Ovary (tissue), 9 donors: ENCODE measurements around the gene TMCO1. TPM values are rescaled to one million over a fixed set of nuclear protein-coding genes. Genes with fewer than 3 reads are reported as not detected.

ENCODE experiments used
- DNase-seq, 5 donors: peaks; one replicate each; pipeline ENCODE4 v3.0.0-alpha.2; 2019 to 2020
- H3K27ac ChIP-seq, 2 donors: fragments of 200-600 bp; one replicate each; pipeline versions ENCODE4 v1.5.1 to v1.8.0; 2019 to 2022
- H3K27me3 ChIP-seq: fragments of 200-600 bp; one replicate; pipeline ENCODE4 v1.8.0; 2022
- H3K36me3 ChIP-seq: fragments of 200-600 bp; sonication (generic); one replicate; pipeline ENCODE4 v1.5.1; 2019
- H3K4me1 ChIP-seq: one replicate; pipeline ENCODE4 v1.8.1; 2013; ENCODE audit warnings: mild to moderate bottlenecking, moderate library complexity; ENCODE audit not compliant: insufficient read depth
- H3K4me3 ChIP-seq: fragments of 200-600 bp; sonication (generic); one replicate; pipeline ENCODE4 v1.5.1; 2017
- H3K9me3 ChIP-seq, 2 donors: fragments of 200-600 bp in 1 of 2; sonication (generic) in 1 of 2; one replicate each; pipeline versions ENCODE4 v1.5.1 to v1.8.1; 2013 to 2019; ENCODE audit warnings: mild to moderate bottlenecking in 1 of 2, moderate library complexity in 1 of 2
- EP300 ChIP-seq: sonication (generic); formaldehyde crosslinking; IDR thresholded peaks from one replicate; pipeline ENCODE4 v1.6.1; 2017; ENCODE audit warnings: antibody characterized with exemption
- POLR2A ChIP-seq: fragments of 450-650 bp; IDR thresholded peaks from one replicate; pipeline ENCODE4 v1.6.1; 2017; ENCODE audit warnings: antibody characterized with exemption, mild to moderate bottlenecking, moderate library complexity
- WGBS, 3 donors: extraction: QIAGEN DNeasy Blood & Tissue Kit in 1 of 3; methylation state at CpG; one replicate each; pipeline versions ENCODE4 v1.1.5 to v1.1.7; 2013 to 2017; 5-methylcytosine and 5-hydroxymethylcytosine counted together
- intact Hi-C, 4 donors: fragments of 100-400 bp; cut with DNase I; formaldehyde crosslinking; loops; one replicate each; pipeline versions ENCODE4 v1.11.0 to v1.15.1; 2022 to 2023
- polyA plus RNA-seq, 2 donors: library from polyadenylated mRNA; stranded (reverse); fragments of 200-250 nt in 1 of 2; fragments of 350-450 nt in 1 of 2; fragmentation: Illumina TruSeq in 1 of 2; extraction: RNeasy Lipid Tissue Mini Kit (QIAGEN cat#74804) in 1 of 2; gene quantifications; one replicate each; pipeline ENCODE4 v1.2.3, GENCODE V29; 2013 to 2014
- total RNA-seq, 7 donors: library from RNA; depleted of rRNA in 2 of 7; stranded (reverse); fragments of >200 nt in 2 of 7; fragmentation: NEBNext Ultra II Directional in 3 of 7; extraction: Animal tissue kit (Norgen Biotek cat#: 25700) in 3 of 7; gene quantifications; one replicate each; pipeline versions ENCODE4 v1.1.0 to v1.2.4, GENCODE V29; 2016 to 2023
- TF ChIP-seq, protein P1 (sequence below), 3 donors: fragments of 450-650 bp in 2 of 3; fragments of 200-600 bp in 1 of 3; IDR thresholded peaks; one replicate each; pipeline versions ENCODE4 v1.5.1 to v1.8.0; 2016 to 2022; ENCODE audit warnings: antibody characterized with exemption in 3 of 3, mild to moderate bottlenecking in 1 of 3
- donor health status: DM: no; HTN: no; CAD: no; lungs with moderate emphysema.
- donor health status: DM: no; HTN: no; CAD: no.
- donor health status: Bipolar disorder and iron deficiency.
- donor health status: DM: yes; HTN: yes; CAD: no.
- donor health status: DM: no; HTN: no; CAD: no.
- donor health status: DM: yes; HTN: yes; CAD: no.

TMCO1 gene
- total and polyA plus RNA-seq, 9 donors: 38.5 to 142 (median 59.5) TPM

DNA sequence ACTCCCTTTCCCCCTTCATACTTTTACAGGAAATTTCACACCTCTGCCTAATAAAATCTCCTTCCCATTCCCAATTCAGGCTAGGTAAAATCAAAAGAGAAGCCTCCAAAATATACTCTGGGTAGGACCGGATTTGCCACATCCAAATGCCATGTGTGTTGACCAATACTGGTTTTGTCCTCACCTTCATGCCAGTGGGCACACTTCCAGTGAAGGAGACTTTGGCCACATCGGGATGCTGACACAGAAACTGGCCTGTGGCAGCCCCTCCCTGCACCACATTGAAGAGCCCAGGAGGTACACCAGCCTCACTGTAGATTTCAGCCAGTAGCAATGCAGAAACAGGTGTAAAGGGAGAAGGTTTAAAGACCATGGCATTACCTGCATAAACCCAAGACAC lies 88.4 kb downstream of the TMCO1 start:
- no peak overlapping the region for H3K27ac ChIP-seq
- TF ChIP-seq EP300: no peak
- no peak for TF ChIP-seq POLR2A
- TF ChIP-seq, protein P1, sequence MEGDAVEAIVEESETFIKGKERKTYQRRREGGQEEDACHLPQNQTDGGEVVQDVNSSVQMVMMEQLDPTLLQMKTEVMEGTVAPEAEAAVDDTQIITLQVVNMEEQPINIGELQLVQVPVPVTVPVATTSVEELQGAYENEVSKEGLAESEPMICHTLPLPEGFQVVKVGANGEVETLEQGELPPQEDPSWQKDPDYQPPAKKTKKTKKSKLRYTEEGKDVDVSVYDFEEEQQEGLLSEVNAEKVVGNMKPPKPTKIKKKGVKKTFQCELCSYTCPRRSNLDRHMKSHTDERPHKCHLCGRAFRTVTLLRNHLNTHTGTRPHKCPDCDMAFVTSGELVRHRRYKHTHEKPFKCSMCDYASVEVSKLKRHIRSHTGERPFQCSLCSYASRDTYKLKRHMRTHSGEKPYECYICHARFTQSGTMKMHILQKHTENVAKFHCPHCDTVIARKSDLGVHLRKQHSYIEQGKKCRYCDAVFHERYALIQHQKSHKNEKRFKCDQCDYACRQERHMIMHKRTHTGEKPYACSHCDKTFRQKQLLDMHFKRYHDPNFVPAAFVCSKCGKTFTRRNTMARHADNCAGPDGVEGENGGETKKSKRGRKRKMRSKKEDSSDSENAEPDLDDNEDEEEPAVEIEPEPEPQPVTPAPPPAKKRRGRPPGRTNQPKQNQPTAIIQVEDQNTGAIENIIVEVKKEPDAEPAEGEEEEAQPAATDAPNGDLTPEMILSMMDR (IDR thresholded peaks at IDR 0.05): no peak
- no peaks in the 10 kb centered on the region for H3K27me3 ChIP-seq
- no peaks in the 10 kb centered on the region for H3K36me3 ChIP-seq
- intact Hi-C loops: no loop called here
- H3K4me3 ChIP-seq: no peak overlapping the region
- no peak for DNase-seq
- no peaks in the 10 kb centered on the region for H3K4me1 ChIP-seq
- no peaks in the 10 kb centered on the region for H3K9me3 ChIP-seq
- 86 to 97% (median 88%) methylated on average over 2 of the region's 2 CpGs for WGBS, 3 donors

DNA sequence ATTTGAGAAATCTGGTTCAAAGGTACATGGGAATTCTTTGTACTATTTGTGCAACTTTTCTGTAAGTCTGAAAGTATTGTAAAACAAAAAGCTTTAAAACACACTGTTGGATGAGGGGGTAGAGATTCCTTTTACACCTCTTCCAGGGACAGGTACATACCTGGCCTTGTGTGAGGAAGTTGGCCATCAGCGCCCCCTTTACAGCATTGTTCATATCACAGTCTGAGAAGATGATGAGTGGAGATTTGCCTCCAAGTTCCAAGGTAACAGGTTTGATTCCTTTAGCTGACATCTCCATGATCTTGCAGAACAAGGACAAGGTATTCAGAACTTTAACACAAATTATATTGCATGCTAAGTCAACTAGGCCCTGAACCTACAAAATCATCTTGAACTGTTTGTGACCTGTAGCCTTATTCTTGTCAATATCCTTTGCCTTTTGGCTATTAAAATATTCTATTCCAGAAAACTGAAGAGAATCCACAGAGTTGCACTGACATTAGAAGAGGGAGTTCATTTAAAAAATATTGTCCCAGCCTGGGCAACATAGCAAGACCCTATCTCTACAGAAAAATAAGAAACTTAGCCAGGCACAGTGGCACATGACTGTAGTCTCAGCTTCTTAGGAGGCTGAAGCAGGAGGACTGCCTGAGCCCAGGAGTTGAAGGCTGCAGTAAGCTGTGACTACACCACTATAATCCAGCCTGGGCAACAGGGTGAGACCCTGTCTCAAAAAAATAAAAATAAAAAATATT lies 89.2 kb downstream of the TMCO1 start:
- no peaks in the 10 kb centered on the region for H3K9me3 ChIP-seq
- H3K27ac ChIP-seq: no peak overlapping the region
- no peaks in the 10 kb centered on the region for H3K4me1 ChIP-seq
- no peak for TF ChIP-seq EP300
- no peak for TF ChIP-seq POLR2A
- TF ChIP-seq, protein P1 (IDR thresholded peaks at IDR 0.05): no peak
- no peaks in the 10 kb centered on the region for H3K36me3 ChIP-seq
- DNase-seq: no peak
- H3K27me3 ChIP-seq: no peaks in the 10 kb centered on the region
- H3K4me3 ChIP-seq: no peak overlapping the region
- WGBS, 3 donors: 59 to 96% (median 87%) methylated on average over 1 of the region's 1 CpG
- intact Hi-C loops: no loop called here

DNA sequence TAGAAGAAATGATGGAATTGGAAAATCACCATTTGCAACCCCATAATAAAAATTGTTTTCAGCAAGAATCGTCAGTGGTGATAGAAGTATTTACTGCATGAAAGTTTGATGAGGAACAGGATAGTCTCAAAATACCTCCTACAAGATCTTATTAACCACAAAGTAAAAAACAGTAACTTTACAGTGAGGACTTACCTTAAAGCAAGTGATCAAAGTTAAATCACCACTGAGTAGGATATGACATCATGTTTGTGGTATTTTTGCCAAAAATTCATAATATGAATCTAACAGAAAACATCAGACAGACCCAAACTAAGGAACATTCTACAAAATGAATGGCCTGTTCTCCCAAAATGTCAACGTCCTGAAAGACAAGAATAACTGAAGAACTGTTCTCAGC lies 90.2 kb downstream of the TMCO1 start:
- H3K4me3 ChIP-seq: no peak overlapping the region
- TF ChIP-seq, protein P1 (IDR thresholded peaks at IDR 0.05): no peak
- TF ChIP-seq EP300: no peak
- no peak for TF ChIP-seq POLR2A
- H3K9me3 ChIP-seq: no peaks in the 10 kb centered on the region
- H3K36me3 ChIP-seq: no peaks in the 10 kb centered on the region
- H3K27ac ChIP-seq: no peak overlapping the region
- no peaks in the 10 kb centered on the region for H3K27me3 ChIP-seq
- no peak for DNase-seq
- no peaks in the 10 kb centered on the region for H3K4me1 ChIP-seq
- intact Hi-C loops: no loop called here
- WGBS, 3 donors: 0 to 40% (median 32%) methylated on average over 2 of the region's 2 CpGs

Other genes starting within 250 kb of the TMCO1 start
- not detected for gene LRRC52, start 224.9 kb downstream of the TMCO1 start, total RNA-seq
- not detected for gene LRRC52, start 224.9 kb downstream of the TMCO1 start, polyA plus RNA-seq
- gene MGST3, start 137.6 kb downstream of the TMCO1 start, total RNA-seq: 100 to 1,000 TPM; 137 to 167 (median 158) TPM
- 100 to 1,000 TPM; 193 to 238 TPM for gene MGST3, start 137.6 kb downstream of the TMCO1 start, polyA plus RNA-seq
- 10 to 100 TPM; 38.7 to 75.3 (median 64.2) TPM for gene ALDH9A1, start 70.3 kb downstream of the TMCO1 start, total RNA-seq
- gene ALDH9A1, start 70.3 kb downstream of the TMCO1 start, polyA plus RNA-seq: 100 to 1,000 TPM in 1 of 2 donors, 10 to 100 TPM in 1; 55.5 to 174 TPM
- gene UCK2, start 58.7 kb upstream of the TMCO1 start, total RNA-seq: 10 to 100 TPM; 13.2 to 22.7 (median 17.1) TPM
- 10 to 100 TPM in 1 of 2 donors, 1 to 10 TPM in 1; 7.3 to 12.8 TPM for gene UCK2, start 58.7 kb upstream of the TMCO1 start, polyA plus RNA-seq